Activated CD4-positive, alpha-beta memory T cell treated with anti-CD3 and anti-CD28 coated beads for 36 hours (primary cell): ENCODE measurements around the gene ZNF496. TPM values are rescaled to one million over a fixed set of nuclear protein-coding genes. Genes with fewer than 3 reads are reported as not detected.

Source experiments
- CTCF ChIA-PET: fragments of 350-600 bp; sonication (Branson Sonifier 250); formaldehyde crosslinking; loops from one replicate; lab custom pipeline; 2021; ENCODE audit warnings: antibody characterized with exemption, inconsistent platforms; lab: Charles Lee
- POLR2A ChIA-PET: fragments of 350-600 bp; sonication (Branson Sonifier 250); formaldehyde crosslinking; loops from one replicate; lab custom pipeline; 2021; ENCODE audit warnings: antibody characterized with exemption; lab: Charles Lee
- DNase-seq: peaks from one replicate; pipeline ENCODE4 v3.0.0-alpha.2; 2020
- H3K27ac Mint-ChIP-seq: one replicate; pipeline ENCODE4 v1.8.0; 2021; ENCODE audit warnings: mixed read lengths
- H3K27me3 Mint-ChIP-seq: one replicate; pipeline ENCODE4 v1.8.0; 2021; ENCODE audit warnings: mixed read lengths
- H3K36me3 Mint-ChIP-seq: one replicate; pipeline ENCODE4 v1.8.0; 2021; ENCODE audit warnings: mixed read lengths
- H3K4me1 Mint-ChIP-seq: one replicate; pipeline ENCODE4 v1.8.0; 2021; ENCODE audit warnings: low read depth, mixed read lengths
- H3K4me3 Mint-ChIP-seq: one replicate; pipeline ENCODE4 v1.8.0; 2021; ENCODE audit warnings: mild to moderate bottlenecking, mixed read lengths
- H3K9me3 Mint-ChIP-seq: one replicate; pipeline ENCODE4 v1.8.0; 2021; ENCODE audit warnings: mixed read lengths
- intact Hi-C: fragments of 100-400 bp; cut with micrococcal nuclease; formaldehyde crosslinking; loops from one replicate; pipeline ENCODE4 v1.15.1; 2023
- total RNA-seq, 2 experiments: library from RNA; stranded (reverse); gene quantifications; one replicate each; pipeline ENCODE4 v1.2.3, GENCODE V29; 2021

Gene ZNF496
- total RNA-seq, 2 experiments from 2014 or later = 10.6 to 12.0 TPM

DNA sequence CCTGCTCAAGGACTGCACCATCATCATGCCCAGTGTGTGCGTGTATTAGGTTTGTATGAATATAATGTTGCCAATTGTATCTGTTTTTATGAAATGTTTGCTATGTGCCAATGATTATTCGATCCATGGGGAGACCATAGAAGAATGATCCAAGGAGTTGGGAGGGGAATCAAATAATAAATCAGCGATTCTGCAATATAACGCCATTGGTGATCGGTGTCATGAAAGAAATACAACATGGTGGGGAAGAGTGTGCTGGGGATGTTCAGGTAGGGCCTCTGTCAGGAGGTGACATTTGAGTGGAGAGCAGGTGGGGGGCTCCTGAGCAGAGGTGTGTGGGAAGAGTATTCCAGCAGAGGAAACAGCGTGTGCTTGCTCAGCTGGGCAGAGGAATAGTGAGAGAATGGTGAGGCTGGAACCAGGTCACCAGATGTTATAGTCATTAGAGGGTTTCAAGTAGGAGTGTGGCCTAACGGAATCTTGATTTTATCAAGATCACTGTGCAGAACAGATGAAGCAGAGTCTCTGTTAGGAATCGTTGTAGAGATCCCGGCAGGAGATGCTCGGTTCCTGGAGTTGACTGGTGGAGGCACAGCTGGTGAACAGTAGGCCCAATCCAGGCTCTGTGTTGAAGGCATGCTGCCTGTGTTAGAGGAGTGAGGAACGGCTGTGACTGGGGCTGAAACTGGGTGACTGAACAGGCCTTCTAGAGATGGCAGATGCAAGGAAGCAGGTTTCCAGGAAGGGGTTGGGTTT is 2.9 kb upstream of the ZNF496 start:
- intact Hi-C loops = loop anchor here (10.0 kb wide), 1 partner anchor 230 kb away; the partner anchor contains the start of gene ZNF669
- no peak for DNase-seq
- ChIA-PET POLR2A (no interaction called here), CTCF (no interaction called here)
- no peaks in the 10 kb centered on the region for H3K9me3 Mint-ChIP-seq
- peaks cover 13% of the 10 kb centered on the region for H3K4me1 Mint-ChIP-seq
- H3K27ac Mint-ChIP-seq = no peak overlapping the region
- H3K27me3 Mint-ChIP-seq = no peaks in the 10 kb centered on the region
- peaks cover 4% of the 10 kb centered on the region for H3K36me3 Mint-ChIP-seq
- H3K4me3 Mint-ChIP-seq = no peak overlapping the region

DNA sequence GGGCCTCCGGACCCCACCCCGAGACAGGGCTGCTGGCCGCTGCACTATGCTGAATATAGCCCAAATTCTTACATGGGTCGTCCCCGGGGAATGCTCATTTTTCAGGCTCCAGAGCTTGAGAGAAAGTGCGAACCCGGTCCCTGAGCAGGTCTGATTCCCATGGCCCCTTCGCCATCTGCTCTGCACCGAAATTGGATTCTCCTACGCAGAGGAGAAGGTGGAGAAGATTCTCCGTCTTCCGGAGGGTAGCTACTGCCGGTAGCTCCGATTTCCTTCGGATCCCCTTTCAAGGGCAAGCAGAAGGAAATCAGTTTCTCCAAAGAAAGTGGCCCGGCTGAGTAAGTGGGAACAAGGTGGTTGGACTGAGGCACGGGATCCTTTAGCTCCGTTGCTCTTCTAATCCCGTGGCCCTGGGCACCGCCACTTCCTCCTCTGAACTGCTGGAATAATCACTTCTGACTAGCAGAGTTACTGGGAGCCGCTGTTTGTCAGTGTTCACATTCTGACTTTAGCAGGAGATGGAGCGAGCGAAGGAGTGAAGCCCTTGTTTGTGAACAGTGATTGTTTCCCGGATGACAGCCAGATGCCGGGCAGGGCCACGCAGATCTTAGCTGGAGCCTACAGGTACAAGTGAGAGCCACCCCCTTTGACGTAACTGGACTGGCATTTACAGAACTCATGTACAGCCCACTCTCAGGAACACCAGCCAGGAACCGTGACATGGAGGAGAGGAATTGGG is 1.1 kb upstream of the ZNF496 start:
- POLR2A ChIA-PET = interaction anchor here (0.6 to 1.3 kb wide), 2 partner anchors 81 to 122 kb away, joined by 3 to 7 read pairs; no protein-coding TSS in a partner anchor
- CTCF ChIA-PET = interaction anchor here (1.0 to 1.5 kb wide), 2 partner anchors 40 to 123 kb away, joined by 3 read pairs; no protein-coding TSS in a partner anchor
- Mint-ChIP-seq H3K36me3 (peaks cover 15% of the 10 kb centered on the region), H3K4me1 (peaks cover 13% of the 10 kb centered on the region), H3K4me3 (peak overlapping the region; percentile 65), H3K27ac (no peak overlapping the region), H3K9me3 (no peaks in the 10 kb centered on the region), H3K27me3 (no peaks in the 10 kb centered on the region)
- intact Hi-C loops = loop anchor here (10.0 kb wide), 1 partner anchor 228 kb away; the partner anchor contains the start of gene ZNF669
- no peak for DNase-seq

DNA sequence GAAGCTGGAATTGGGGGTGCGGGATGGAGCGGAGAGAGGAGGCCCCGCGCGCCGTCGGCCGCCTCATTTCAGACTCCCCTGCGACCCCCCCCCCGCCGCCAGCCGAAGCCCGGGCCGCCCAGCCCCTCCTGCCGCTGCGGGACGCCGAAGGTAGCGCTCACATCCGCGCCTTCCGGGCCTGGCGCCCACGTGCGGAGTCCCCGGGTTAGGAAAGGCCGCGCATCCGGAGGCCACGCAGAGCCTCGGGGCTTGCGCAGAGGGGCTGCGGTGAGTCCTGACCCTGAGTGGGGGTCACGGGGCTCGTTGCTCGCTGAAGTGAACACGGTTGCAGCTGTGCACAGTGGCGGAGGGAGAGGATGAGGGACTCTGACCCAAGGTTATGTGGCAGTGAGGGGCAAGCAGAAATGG is 552 bp upstream of the ZNF496 start:
- H3K27me3 Mint-ChIP-seq = no peaks in the 10 kb centered on the region
- peaks cover 13% of the 10 kb centered on the region for H3K4me1 Mint-ChIP-seq
- H3K9me3 Mint-ChIP-seq = no peaks in the 10 kb centered on the region
- intact Hi-C loops = loop anchor here (10.0 kb wide), 1 partner anchor 227 kb away; the partner anchor contains the start of gene ZNF669
- H3K27ac Mint-ChIP-seq = no peak overlapping the region
- DNase-seq = peak; percentile 72
- H3K36me3 Mint-ChIP-seq = peaks cover 17% of the 10 kb centered on the region
- H3K4me3 Mint-ChIP-seq = peak overlapping the region; percentile 65
- ChIA-PET CTCF (interaction anchor here (1.5 kb wide), 1 partner anchor 122 kb away, joined by 3 read pairs; no protein-coding TSS in a partner anchor), POLR2A (interaction anchor here (1.3 kb wide), 1 partner anchor 122 kb away, joined by 7 read pairs; no protein-coding TSS in a partner anchor)

DNA sequence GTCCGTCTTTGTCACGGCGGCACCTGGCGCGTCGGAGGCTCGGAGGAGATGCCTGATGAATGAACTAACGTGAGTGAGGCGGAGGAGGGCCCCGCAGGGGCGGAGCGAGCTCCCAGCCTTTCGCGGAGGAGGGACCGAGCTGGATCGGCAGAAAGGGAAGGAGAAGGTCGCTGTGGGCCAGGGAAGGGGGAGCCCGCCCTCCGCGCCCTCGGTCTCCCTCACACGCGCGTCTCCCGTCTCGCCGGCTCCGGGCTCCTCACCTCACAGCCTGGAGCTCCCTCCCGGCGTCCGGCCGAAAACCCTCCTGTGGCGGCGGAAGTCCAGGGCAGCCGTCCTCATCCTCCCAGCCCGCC is 519 bp downstream of the ZNF496 start:
- CTCF ChIA-PET = interaction anchor here (1.9 kb wide), 1 partner anchor 42 kb away, joined by 10 read pairs; no protein-coding TSS in a partner anchor
- Mint-ChIP-seq H3K27ac (peak overlapping the region; percentile 66), H3K4me3 (peak overlapping the region; percentile 83), H3K27me3 (no peaks in the 10 kb centered on the region), H3K9me3 (no peaks in the 10 kb centered on the region), H3K36me3 (peaks cover 17% of the 10 kb centered on the region), H3K4me1 (peaks cover 13% of the 10 kb centered on the region)
- DNase-seq = peak; percentile 85
- POLR2A ChIA-PET = interaction anchor here (0.6 to 1.6 kb wide), 5 partner anchors 8 to 399 kb away, joined by 3 to 5 read pairs (median 4); partner anchors contain the start of genes AHCTF1 and ZNF670
- intact Hi-C loops = loop anchor here (1.0 to 10.0 kb wide), 5 partner anchors 8 to 399 kb away; partner anchors contain the start of genes ZNF669 and ZNF670

DNA sequence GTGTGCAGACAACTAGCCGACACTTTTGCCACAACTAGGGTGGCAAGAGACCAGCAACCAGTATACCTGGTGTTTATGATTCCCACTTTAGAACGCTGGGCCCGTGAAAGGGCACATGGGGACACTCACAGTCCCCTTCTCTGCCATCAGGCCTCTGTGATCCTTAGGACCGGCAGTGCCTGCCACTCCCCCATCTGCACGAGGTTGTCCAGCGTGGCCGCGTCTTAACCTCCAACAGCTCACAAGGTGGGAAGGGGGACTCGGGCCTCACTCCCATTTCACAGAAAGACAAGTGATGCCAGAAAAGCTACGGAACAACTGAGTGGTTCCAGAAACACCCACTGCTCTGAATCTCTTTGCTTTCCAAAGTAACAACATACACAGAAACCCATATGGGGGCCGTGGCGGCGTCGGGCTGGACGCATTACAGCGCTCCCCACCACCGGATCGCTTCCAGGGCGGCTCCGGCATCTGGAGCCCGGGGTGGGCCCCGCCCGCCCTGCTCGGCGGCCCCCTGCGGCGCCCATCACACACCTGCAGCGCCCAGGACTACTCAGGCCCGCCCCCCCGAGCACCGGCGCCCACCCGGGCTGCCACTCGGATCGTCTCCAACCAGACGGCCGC is 1.0 kb downstream of the ZNF496 start:
- H3K9me3 Mint-ChIP-seq = no peaks in the 10 kb centered on the region
- ChIA-PET POLR2A (interaction anchor here (0.6 to 1.6 kb wide), 5 partner anchors 7 to 399 kb away, joined by 3 to 5 read pairs (median 4); partner anchors contain the start of genes AHCTF1 and ZNF670), CTCF (interaction anchor here (1.9 kb wide), 1 partner anchor 42 kb away, joined by 10 read pairs; no protein-coding TSS in a partner anchor)
- H3K27ac Mint-ChIP-seq = peak overlapping the region; percentile 66
- H3K27me3 Mint-ChIP-seq = no peaks in the 10 kb centered on the region
- peak; percentile 11 for DNase-seq
- intact Hi-C loops = loop anchor here (1.0 to 10.0 kb wide), 5 partner anchors 7 to 398 kb away; partner anchors contain the start of genes ZNF669 and ZNF670
- H3K4me1 Mint-ChIP-seq = peaks cover 13% of the 10 kb centered on the region
- H3K36me3 Mint-ChIP-seq = peaks cover 17% of the 10 kb centered on the region
- H3K4me3 Mint-ChIP-seq = peak overlapping the region; percentile 83

DNA sequence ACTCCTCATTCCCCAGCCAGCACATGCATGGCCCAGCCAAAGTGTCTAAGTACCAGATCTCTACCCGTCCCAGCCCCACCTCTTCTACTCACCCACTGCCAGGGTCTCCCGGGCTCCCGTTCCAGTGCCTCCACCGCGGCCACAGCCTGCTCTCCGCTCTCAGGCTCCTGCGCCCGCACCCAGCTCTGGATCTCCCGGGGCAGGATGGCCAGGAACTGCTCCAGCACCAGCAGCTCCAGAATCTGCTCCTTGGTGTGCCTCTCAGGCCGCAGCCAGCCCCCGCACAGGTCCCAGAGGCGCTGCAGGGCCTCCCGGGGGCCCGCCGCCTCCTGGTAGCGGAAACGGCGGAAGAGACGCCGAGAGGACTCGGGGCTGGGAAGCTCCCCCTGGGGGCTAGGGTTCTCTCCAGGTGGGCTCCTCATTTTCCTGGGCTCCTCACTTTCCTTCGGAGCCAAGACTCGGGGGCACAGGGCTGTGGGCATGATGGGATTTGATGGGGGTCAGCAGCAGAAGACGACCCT is 2.5 kb downstream of the ZNF496 start:
- no peak for DNase-seq
- H3K4me1 Mint-ChIP-seq = peaks cover 13% of the 10 kb centered on the region
- peaks cover 24% of the 10 kb centered on the region for H3K36me3 Mint-ChIP-seq
- no peak overlapping the region for H3K27ac Mint-ChIP-seq
- no peak overlapping the region for H3K4me3 Mint-ChIP-seq
- H3K27me3 Mint-ChIP-seq = no peaks in the 10 kb centered on the region
- intact Hi-C loops = no loop called here
- CTCF ChIA-PET = interaction anchor here (1.9 kb wide), 1 partner anchor 44 kb away, joined by 10 read pairs; no protein-coding TSS in a partner anchor
- no peaks in the 10 kb centered on the region for H3K9me3 Mint-ChIP-seq
- POLR2A ChIA-PET = no interaction called here

DNA sequence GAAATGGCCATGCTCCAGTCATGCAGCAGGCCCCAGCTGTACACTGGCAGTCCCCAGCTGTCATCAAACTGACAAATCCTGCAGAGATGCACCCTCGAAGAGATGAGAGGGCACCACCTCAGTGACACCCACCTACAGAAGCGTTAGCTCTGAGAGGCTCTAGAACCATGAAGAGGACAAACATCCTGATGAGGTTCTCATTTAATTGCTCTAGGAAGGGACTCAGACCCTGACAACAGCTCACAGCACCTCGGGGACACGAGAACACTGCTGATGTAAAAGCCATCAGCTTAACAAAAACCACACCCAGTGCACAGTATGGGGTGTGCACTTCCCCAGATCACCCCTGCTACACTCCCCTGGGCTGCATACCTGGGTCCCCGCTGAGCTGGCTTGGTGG is 3.4 kb downstream of the ZNF496 start:
- no peak overlapping the region for H3K27ac Mint-ChIP-seq
- DNase-seq = no peak
- CTCF ChIA-PET = no interaction called here
- H3K9me3 Mint-ChIP-seq = no peaks in the 10 kb centered on the region
- peaks cover 13% of the 10 kb centered on the region for H3K4me1 Mint-ChIP-seq
- H3K4me3 Mint-ChIP-seq = no peak overlapping the region
- no peaks in the 10 kb centered on the region for H3K27me3 Mint-ChIP-seq
- POLR2A ChIA-PET = no interaction called here
- intact Hi-C loops = no loop called here
- H3K36me3 Mint-ChIP-seq = peaks cover 27% of the 10 kb centered on the region

DNA sequence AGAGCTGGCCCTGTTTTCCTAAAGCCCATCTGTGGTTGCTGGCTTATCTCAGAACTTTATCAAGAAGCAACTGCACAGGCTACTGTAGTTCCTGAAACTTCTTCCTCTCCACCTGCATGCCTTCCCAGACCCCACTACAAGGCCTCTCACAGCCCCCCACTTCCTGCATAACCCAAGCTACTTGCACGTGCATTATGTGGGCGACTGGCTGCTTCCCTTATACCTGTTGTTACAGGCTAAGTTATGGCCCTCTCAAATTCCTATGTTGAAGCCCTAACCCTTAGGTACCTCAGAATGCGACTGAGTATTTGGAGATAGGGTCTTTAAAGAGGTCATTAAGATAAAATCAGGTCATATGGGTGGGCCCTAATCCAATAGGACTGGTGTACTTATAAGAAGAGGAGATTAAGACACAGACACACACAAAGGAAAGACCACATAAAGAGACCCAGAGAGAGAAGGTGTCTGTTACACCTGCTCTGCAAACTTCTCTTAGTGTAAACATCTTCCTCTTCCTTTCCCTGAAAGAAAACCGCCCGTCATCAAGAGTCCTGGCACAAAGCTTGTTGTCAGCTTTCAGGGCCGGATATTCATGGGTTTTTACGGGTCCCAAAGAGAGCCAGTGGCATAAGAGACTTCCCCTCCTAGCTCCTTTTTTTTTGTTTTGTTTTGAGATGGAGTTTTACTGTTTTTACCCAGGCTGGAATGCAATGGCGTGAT is 5.1 kb downstream of the ZNF496 start:
- Mint-ChIP-seq H3K27ac (no peak overlapping the region), H3K36me3 (peaks cover 38% of the 10 kb centered on the region), H3K4me3 (no peak overlapping the region), H3K4me1 (peaks cover 19% of the 10 kb centered on the region), H3K9me3 (no peaks in the 10 kb centered on the region), H3K27me3 (no peaks in the 10 kb centered on the region)
- POLR2A ChIA-PET = no interaction called here
- CTCF ChIA-PET = no interaction called here
- no peak for DNase-seq
- intact Hi-C loops = no loop called here

DNA sequence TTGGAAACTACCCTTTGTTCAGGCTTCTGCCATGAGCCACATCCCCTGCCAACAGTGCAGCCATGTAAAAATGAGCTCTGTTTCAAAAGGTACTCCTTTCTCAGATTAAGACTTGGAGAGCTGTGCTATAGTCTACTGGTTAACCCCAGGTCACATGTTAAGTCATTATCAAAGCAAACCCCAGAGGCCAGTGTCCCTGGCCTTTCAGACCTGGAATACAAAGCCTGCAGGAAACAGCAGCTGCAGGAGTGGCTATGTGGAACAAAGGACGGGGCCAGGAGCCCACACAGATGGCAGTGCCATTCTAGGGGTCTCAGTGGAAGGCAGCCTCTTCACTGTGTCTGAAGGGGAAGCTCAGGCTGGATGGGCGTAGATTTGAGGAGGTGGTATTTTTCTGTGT is 6.7 kb downstream of the ZNF496 start:
- intact Hi-C loops = no loop called here
- no peaks in the 10 kb centered on the region for H3K9me3 Mint-ChIP-seq
- H3K36me3 Mint-ChIP-seq = peaks cover 48% of the 10 kb centered on the region
- H3K27me3 Mint-ChIP-seq = no peaks in the 10 kb centered on the region
- no peak for DNase-seq
- POLR2A ChIA-PET = no interaction called here
- no peak overlapping the region for H3K4me3 Mint-ChIP-seq
- H3K27ac Mint-ChIP-seq = no peak overlapping the region
- peaks cover 13% of the 10 kb centered on the region for H3K4me1 Mint-ChIP-seq
- CTCF ChIA-PET = no interaction called here

DNA sequence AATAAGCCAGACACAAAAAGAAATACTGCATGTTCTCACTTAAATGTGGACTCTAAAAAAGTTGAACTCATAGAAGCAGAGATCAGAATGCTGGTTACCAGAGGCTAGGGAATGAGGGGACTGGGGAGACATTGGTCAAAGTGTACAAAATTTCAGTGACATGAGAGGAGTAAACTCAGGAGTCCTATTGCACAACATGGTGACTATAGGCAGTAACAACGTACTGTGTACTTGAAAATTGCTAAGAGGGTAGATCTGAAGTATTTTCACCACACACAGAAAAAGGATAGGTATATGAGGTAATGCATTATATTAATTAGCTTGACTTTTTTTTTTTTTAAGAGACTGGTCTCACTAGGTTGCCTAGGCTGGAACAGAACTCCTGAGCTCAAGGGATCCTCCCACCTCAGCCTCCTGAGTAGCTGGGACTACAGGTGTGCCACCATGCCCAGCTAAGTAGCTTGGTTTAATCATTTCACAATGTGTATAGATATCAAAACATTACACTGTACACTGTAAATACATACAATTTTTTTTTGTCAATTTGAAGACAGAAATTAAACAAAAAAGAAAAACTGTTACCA is 7.4 kb downstream of the ZNF496 start:
- Mint-ChIP-seq H3K4me3 (no peak overlapping the region), H3K4me1 (peaks cover 13% of the 10 kb centered on the region), H3K9me3 (no peaks in the 10 kb centered on the region), H3K36me3 (peaks cover 44% of the 10 kb centered on the region), H3K27ac (no peak overlapping the region), H3K27me3 (no peaks in the 10 kb centered on the region)
- DNase-seq = no peak
- intact Hi-C loops = no loop called here
- POLR2A ChIA-PET = no interaction called here
- CTCF ChIA-PET = no interaction called here
